A549 (cell line): ENCODE results near the gene HOXD12.

Experiments
- CTCF ChIP-seq: fragments of >200 bp; sonication (Bioruptor Twin); formaldehyde crosslinking; IDR thresholded peaks from 3 replicates; pipeline ENCODE4 v1.5.1; 2016
- HOXB5 ChIP-seq: fragments of 250-450 bp; sonication (Bioruptor Pico); IDR thresholded peaks from 2 replicates; pipeline ENCODE4 v1.5.0; 2020; ENCODE audit warnings: mild to moderate bottlenecking, moderate library complexity
- MAFK ChIP-seq: fragments of 450-650 bp; IDR thresholded peaks from 2 replicates; pipeline ENCODE4 v1.6.1; 2014; ENCODE audit not compliant: partially characterized antibody
- MAZ ChIP-seq: fragments of 150-350 bp; IDR thresholded peaks from 2 replicates; pipeline ENCODE4 v1.6.1; 2014; ENCODE audit warnings: antibody characterized with exemption, low read depth, low read length, borderline replicate concordance

- no peak for TF ChIP-seq MAFK
- no peak for TF ChIP-seq CTCF
- TF ChIP-seq HOXB5 (CRISPR knock-in tag), result no peak
- no peak for TF ChIP-seq MAZ
Observed at GRCh38 chr2:176056406-176056805, 43.2 kb upstream of the HOXD12 start.
